Measurements from ENCODE around the gene NXN. TPM values are rescaled to one million over a fixed set of nuclear protein-coding genes. Genes with fewer than 3 reads are reported as not detected.
"Not testable (repeated sequence)": the region's sequence is repeated elsewhere in the genome, so short reads cannot be mapped to it uniquely, and the experiment has no call there.

NXN gene
- total RNA-seq, 1 donor from 2014 or later, result 18.5 TPM

DNA sequence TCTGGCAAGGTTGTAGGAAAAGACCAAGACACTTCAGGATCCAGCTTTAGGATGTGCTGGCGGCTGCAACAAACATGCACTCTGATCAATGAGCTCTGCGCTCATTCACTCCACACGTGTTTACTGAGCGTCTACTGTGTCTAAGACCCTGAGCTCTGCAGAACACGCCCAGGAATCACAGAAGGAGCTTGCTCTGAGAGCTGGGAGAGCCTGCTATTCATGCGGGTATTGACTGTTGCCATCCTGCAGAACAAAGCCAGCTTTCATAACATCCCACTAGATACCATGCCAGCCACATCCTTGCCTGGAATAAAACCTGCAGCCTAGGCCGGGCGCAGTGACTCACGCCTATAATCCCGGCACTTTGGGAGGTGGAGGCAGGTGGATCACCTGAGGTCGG, 44.1 kb downstream of the NXN start:
- DNase-seq (ENCODE audit: missing footprints) (no peak), ATAC-seq (no peak)
- intact Hi-C loops (cut with DNase I), result no loop called here

DNA sequence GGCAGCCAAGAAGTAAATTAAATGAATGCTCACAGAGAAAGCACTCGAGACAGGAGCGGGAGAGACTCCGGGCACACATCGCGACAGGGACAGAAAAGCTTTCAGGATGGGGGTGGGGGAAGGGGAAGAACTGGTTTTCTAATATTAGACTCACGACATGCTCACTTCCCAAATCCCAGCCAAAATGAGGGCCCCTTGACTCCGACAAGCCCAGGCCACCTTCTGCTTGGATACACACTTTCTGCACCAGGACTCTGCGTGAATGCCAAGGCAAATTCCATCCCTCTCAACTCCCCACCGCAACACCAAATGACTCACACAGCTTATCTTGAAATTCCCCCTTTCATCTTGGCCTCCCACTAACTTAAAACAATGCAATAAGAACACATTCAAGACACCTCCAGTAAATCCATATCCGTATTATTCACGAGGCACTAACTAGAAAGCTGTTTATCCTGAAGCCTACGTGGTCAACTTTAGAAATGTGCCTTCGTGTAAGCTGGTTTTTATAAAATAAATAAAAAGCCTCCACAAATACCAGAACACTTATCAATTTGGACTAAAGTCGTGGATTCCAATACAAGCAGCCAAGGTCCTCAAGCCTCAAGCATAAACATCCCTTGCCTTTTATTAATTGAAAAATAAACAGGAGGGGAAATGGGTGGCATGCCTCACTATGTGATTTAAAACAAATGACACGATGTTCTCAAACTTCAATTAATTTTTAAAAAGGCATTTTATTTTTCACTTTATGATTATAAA, 46.1 kb downstream of the NXN start:
- ATAC-seq (no peak), DNase-seq (ENCODE audit: missing footprints) (no peak)
- intact Hi-C loops (cut with DNase I), result no loop called here

GRCh38 chr17:930258-930657, 49.3 kb downstream of the NXN start:
- no peak for ATAC-seq
- no peak for DNase-seq (ENCODE audit: missing footprints)
- intact Hi-C loops (cut with DNase I), result no loop called here

DNA sequence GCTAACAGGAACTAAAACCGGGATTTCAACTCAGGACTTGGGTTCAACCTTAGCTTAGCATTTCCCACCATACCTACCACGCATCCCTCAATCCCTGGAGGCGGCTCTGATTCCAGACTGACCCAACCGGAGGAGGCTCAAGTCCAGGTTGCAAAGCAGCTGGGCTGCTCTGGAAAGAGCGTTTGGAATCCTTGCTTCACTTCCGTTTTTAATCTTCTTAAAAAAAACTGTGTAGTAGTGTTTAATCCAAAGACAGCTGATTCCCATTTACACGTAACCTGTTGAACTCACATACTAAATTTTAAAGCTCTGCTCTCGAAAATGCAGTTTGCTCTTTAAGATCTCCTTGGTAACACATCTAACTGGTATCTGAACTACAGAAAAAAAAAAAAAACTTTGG, 50.0 kb downstream of the NXN start:
- no peak for DNase-seq (ENCODE audit: missing footprints)
- peak; percentile 21 for ATAC-seq
- intact Hi-C loops (cut with DNase I), result no loop called here

DNA sequence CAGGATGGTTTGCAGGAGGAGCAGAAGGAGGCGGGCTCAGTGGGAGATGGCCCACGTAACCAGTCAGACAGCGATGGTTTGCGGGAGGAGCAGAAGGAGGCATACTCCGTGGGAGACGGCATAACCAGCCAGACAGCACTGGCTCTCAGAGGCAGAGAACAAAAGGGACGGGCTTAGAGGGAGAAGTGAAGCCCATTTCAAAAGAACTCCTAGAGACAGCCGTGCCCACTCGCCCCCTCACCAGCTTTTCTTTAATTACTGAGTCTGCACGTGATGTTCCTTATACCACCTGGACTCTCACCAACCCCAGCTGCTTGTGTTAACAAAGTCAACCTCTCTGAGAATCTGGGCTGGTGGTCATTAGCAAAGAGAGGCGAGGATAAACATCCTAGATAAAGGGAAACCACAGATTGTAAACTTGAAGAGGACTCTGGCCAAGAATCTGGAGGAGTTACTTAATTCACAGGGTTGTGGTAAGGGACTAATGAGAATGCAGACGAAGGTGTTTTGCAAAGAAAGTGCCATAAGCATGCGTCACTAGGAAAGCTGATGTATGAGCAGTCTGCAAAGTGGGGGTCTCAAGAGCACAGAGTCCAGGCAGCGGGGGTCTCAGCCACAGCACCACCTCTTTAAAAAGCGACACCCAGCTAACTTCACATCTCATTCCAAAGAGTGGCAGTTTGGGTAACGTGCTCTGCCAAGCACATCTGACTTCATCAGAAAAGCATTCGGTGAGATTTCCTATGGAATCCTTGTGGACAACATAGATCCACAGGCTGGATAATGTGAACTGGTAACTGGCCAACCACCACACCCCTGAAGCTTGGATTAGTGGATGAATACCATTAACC, 51.7 kb downstream of the NXN start:
- no peak for DNase-seq (ENCODE audit: missing footprints)
- no peak for ATAC-seq
- intact Hi-C loops (cut with DNase I), result no loop called here

GRCh38 chr17:925817-926216, 53.8 kb downstream of the NXN start:
- no peak for ATAC-seq
- DNase-seq (ENCODE audit: missing footprints), result no peak
- intact Hi-C loops (cut with DNase I), result no loop called here

DNA sequence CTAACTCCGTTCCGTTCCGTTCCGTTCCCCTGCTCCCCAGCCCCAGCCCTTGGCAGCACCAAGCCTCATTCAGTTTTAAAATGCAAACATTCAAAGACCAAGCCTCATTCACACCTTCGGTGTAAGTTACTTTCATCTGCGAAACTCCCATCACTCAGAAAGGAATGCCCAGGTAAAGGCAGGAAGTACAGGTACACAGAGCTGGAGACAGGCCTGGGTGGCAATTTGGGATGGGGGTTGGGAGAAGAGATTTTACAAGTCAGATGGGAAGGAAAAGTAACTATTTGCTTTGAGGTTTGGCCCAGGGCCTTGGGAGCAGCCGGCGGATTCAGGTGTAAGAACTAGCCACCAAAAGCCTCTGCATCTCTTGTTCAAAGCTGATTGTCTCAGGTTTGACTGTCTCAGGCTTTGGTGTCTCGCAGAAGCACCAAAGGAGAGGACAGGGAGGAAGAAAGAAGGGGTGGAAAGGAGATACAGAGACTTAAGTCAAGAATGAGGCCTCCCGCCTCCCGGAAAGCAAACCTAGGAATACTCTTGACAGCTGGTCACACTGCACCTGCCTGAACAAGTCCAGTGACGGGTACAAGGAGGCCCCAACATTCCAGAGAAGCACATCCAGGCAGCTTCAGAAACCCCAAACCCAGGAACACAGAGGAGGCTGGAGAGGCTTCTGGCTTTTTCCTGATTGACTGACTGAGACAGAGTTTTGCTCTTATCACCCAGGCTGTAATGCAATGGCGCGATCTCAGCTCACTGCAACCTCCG, 54.7 kb downstream of the NXN start:
- ATAC-seq, result no peak

GRCh38 chr17:924306-924705, 55.3 kb downstream of the NXN start:
- DNase-seq (ENCODE audit: missing footprints); intact Hi-C loops (cut with DNase I); ATAC-seq: not testable (repeated sequence)

More for the DNA sequence above, 54.7 kb downstream of the NXN start:
- intact Hi-C loops (cut with DNase I), result no loop called here
- no peak for DNase-seq (ENCODE audit: missing footprints)

DNA sequence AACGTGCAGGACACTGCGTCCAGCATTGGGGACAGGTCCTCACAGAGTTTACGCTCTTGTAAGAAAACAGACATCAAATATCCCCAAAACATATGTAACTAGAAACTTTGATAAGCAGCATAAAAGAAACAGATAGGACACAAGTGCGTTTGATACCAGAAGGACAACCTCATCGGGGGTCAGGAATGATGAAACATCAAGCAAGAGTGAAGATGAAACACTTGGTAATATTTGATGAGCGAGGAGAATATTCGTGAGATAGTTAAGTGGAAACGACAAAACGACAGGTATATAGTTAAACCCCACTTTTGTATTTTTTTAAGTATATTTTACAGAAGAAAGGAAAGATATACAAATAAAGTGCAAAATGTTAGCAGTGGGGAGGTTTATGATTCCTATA, 55.9 kb downstream of the NXN start:
- no peak for DNase-seq (ENCODE audit: missing footprints)
- intact Hi-C loops (cut with DNase I), result no loop called here

GRCh38 chr17:921161-921560, 58.4 kb downstream of the NXN start:
- no peak for DNase-seq (ENCODE audit: missing footprints)
- intact Hi-C loops (cut with DNase I), result no loop called here
- ATAC-seq, result no peak

More for the DNA sequence above, 55.9 kb downstream of the NXN start:
- ATAC-seq, result no peak

- ATAC-seq (no peak), DNase-seq (ENCODE audit: missing footprints) (no peak)
- intact Hi-C loops (cut with DNase I), result no loop called here
Observed at GRCh38 chr17:920190-920589, 59.4 kb downstream of the NXN start.

DNA sequence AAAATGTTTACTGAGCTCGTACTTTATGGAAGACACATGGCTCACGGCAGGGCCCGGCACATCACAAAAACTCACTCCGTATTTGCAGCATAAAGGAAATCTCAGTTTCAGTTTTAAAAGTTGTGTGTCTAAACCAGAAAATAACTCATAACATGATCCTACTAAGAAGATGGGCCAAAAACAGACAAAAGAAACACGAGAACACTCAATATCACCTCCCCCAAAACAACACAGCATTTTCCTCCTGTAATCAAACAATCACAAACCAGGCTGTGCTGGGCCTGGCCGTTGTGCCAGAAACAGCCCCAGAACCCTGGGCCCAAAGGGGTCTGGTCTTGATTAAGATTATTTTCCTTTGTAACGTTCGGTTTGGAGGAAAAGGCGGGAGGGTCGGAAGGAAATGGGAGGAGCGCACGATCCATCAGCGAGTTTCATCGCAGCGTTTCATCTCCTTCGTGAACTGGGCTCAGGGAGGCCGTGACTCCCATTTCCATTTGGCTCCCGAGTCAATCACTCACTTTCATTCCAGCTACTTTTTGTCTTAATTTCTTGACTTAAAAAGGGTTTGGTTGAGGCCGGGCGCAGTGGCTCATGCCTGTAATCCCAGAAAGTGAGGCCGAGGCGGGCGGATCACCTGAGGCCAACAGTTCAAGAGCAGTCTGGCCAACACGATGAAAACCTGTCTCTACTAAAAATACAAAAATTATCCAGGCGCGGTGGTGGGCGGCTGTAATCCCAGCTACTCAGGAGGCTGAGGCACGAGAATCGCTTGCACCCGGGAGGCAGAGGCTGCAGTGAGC, 61.4 kb downstream of the NXN start:
- DNase-seq (ENCODE audit: missing footprints), result no peak
- intact Hi-C loops (cut with DNase I), result loop anchor here (5.0 kb wide), 2 partner anchors 36 to 59 kb away; partner anchors contain the start of gene NXN
- ATAC-seq, result no peak

DNA sequence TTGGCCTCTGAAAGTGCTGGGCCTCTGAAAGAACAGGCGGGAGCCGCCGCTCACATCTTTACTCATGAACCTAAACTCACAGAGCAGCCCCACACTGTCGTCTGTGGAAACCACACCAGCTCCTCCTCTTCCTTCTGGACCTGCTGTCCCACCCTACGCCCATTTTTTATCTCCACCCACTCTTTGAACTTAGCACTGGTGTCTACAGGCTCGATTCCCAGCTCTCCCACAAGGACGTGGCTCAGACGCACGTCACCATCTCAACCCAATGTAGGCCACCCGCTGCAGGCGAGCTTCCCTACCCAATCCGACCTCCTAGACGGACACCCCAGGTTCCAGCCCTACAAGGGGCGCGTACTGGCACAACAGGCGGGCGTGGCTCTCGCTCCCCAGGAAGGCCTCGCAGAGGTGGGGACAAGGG, 62.2 kb downstream of the NXN start:
- no peak for DNase-seq (ENCODE audit: missing footprints)
- ATAC-seq, result no peak
- intact Hi-C loops (cut with DNase I), result loop anchor here (5.0 kb wide), 2 partner anchors 35 to 60 kb away; partner anchors contain the start of gene NXN

GRCh38 chr17:916315-916714, 63.3 kb downstream of the NXN start:
- no peak for ATAC-seq
- no peak for DNase-seq (ENCODE audit: missing footprints)
- intact Hi-C loops (cut with DNase I), result loop anchor here (5.0 kb wide), 2 partner anchors 34 to 61 kb away; partner anchors contain the start of gene NXN

GRCh38 chr17:915538-916201, 63.9 kb downstream of the NXN start:
- intact Hi-C loops (cut with DNase I), result loop anchor here (5.0 kb wide), 2 partner anchors 33 to 62 kb away; partner anchors contain the start of gene NXN
- ATAC-seq (peak; percentile 55), DNase-seq (ENCODE audit: missing footprints) (no peak)

DNA sequence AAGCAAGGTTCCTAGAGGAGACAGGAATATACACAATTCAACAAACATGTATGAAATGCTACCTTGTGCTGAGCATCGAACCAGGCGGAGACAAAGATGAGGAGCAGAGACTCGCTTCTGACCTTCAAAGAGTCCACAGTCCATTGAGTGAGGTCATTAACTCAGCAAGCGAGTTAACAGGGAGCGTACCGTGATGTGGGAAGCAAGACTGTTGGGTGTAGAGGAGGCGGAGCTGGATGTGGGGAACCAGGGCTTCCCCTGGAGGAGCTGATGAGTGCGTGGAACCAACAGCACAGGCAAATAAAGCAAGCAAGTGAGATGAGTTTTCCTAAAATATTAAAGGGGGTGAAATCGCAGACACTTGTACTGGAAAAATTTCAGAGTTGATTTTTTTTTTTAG, 65.0 kb downstream of the NXN start:
- DNase-seq (ENCODE audit: missing footprints) (no peak), ATAC-seq (no peak)
- intact Hi-C loops (cut with DNase I), result no loop called here

DNA sequence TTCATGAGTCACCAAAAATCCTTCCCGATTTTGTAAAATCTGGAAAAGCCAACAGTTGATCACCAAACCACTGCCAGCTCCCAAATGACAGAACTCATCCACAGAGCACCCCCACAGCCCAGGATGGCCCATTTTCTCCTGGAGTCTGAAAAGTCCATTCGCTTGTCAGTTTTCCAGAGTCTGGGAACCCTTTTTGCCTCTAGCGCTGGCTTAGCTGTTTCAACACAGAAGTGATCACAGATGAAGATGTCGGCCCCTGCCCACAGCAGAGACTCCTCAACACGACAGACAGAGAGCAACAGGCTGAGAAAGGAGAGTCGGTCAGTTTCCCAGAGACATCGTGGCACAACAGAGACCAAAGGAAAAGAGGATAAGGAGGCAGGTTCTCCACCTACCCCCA, 66.4 kb downstream of the NXN start:
- intact Hi-C loops (cut with DNase I), result no loop called here
- ATAC-seq, result no peak
- DNase-seq (ENCODE audit: missing footprints), result no peak

All from Right ventricle myocardium inferior (tissue), 1 donor.